OCI-LY1 (cell line): ENCODE measurements around the gene TMEM242.

ENCODE experiments used
- H2AFZ ChIP-seq: fragments of 200-600 bp; sonication (generic), shearing (Covaris generic); 2 replicates; pipeline ENCODE4 v1.6.0; 2014; ENCODE audit warnings: antibody characterized with exemption, mild to moderate bottlenecking, low read length
- H3F3A ChIP-seq: fragments of 200-600 bp; sonication (generic), shearing (Covaris generic); 2 replicates; pipeline ENCODE4 v1.6.0; 2014; ENCODE audit warnings: mild to moderate bottlenecking, antibody characterized with exemption, low read length, moderate library complexity; ENCODE audit not compliant: insufficient read depth
- H3K27ac ChIP-seq: fragments of 200-600 bp; sonication (generic); 2 replicates; pipeline ENCODE4 v1.5.1; 2014; ENCODE audit warnings: low read length, mixed run types, mild to moderate bottlenecking, low read depth; ENCODE audit not compliant: poor library complexity, severe bottlenecking
- H3K27me3 ChIP-seq: fragments of 200-600 bp; sonication (generic); 2 replicates; pipeline ENCODE4 v1.6.0; 2014; ENCODE audit warnings: antibody characterized with exemption, mild to moderate bottlenecking, low read length, moderate library complexity; ENCODE audit not compliant: insufficient read depth
- H3K36me3 ChIP-seq: fragments of 200-600 bp; sonication (generic); 2 replicates; pipeline ENCODE4 v1.6.1; 2014; ENCODE audit warnings: mild to moderate bottlenecking, antibody characterized with exemption, low read length, moderate library complexity, mixed read lengths; ENCODE audit not compliant: insufficient read depth
- H3K4me1 ChIP-seq: fragments of 200-600 bp; sonication (generic); 2 replicates; pipeline ENCODE4 v1.5.1; 2014; ENCODE audit warnings: mild to moderate bottlenecking, low read length, moderate library complexity; ENCODE audit not compliant: insufficient read depth, severe bottlenecking
- H3K4me2 ChIP-seq: fragments of 200-600 bp; sonication (generic), shearing (Covaris generic); 2 replicates; pipeline ENCODE4 v1.6.1; 2014; ENCODE audit warnings: low read length
- H3K4me3 ChIP-seq: fragments of 200-600 bp; sonication (generic); 2 replicates; pipeline ENCODE4 v1.5.1; 2014; ENCODE audit warnings: low read length, low read depth, mild to moderate bottlenecking, mixed read lengths; ENCODE audit not compliant: poor library complexity, severe bottlenecking
- H3K79me2 ChIP-seq: fragments of 200-600 bp; shearing (Covaris generic); 2 replicates; pipeline ENCODE4 v1.6.1; 2016; ENCODE audit warnings: mixed run types, low read length, mixed read lengths; ENCODE audit not compliant: insufficient read depth
- H3K9ac ChIP-seq: fragments of 200-600 bp; sonication (generic), shearing (Covaris generic); 2 replicates; pipeline ENCODE4 v1.6.1; 2014; ENCODE audit warnings: mild to moderate bottlenecking, low read length, mixed read lengths
- H3K9me2 ChIP-seq: fragments of 200-600 bp; sonication (generic), shearing (Covaris generic); 2 replicates; pipeline ENCODE4 v1.6.1; 2014; ENCODE audit warnings: low read depth, mild to moderate bottlenecking, low read length, mixed read lengths
- H3K9me3 ChIP-seq: fragments of 200-600 bp; shearing (Covaris generic); 2 replicates; pipeline ENCODE4 v1.6.1; 2014; ENCODE audit warnings: low read length, mixed read lengths
- H4K20me1 ChIP-seq: fragments of 200-600 bp; sonication (generic), shearing (Covaris generic); 2 replicates; pipeline ENCODE4 v1.6.0; 2016; ENCODE audit warnings: mild to moderate bottlenecking, low read length; ENCODE audit not compliant: insufficient read depth
- EZH2 ChIP-seq: fragments of 200-600 bp; sonication (generic), shearing (Covaris generic); IDR thresholded peaks from 2 replicates; pipeline ENCODE4 v1.8.0; 2017; ENCODE audit warnings: borderline replicate concordance, mixed run types, mild to moderate bottlenecking, antibody characterized with exemption, low read length, moderate library complexity, mixed read lengths
- TF ChIP-seq, protein P1 (sequence below): fragments of 200-600 bp; sonication (generic), shearing (Covaris generic); IDR thresholded peaks from 2 replicates; pipeline ENCODE4 v1.5.1; 2017; ENCODE audit warnings: mild to moderate bottlenecking, antibody characterized with exemption, low read length, moderate library complexity, mixed read lengths

TMEM242 gene

GRCh38 chr6:157298216-157298724 lies 25.0 kb downstream of the TMEM242 start:
- Histone ChIP-seq H3K9me3 (no peaks in the 10 kb centered on the region), H3K4me1 (no peaks in the 10 kb centered on the region), H2AFZ (no peak overlapping the region), H3K36me3 (no peaks in the 10 kb centered on the region), H3F3A (no peaks in the 10 kb centered on the region), H3K4me3 (no peak overlapping the region), H3K27ac (no peak overlapping the region), H3K79me2 (no peaks in the 10 kb centered on the region), H3K4me2 (no peak overlapping the region), H3K27me3 (no peaks in the 10 kb centered on the region), H4K20me1 (no peaks in the 10 kb centered on the region), H3K9ac (no peak overlapping the region), H3K9me2 (no peaks in the 10 kb centered on the region)
- TF ChIP-seq, protein P1, sequence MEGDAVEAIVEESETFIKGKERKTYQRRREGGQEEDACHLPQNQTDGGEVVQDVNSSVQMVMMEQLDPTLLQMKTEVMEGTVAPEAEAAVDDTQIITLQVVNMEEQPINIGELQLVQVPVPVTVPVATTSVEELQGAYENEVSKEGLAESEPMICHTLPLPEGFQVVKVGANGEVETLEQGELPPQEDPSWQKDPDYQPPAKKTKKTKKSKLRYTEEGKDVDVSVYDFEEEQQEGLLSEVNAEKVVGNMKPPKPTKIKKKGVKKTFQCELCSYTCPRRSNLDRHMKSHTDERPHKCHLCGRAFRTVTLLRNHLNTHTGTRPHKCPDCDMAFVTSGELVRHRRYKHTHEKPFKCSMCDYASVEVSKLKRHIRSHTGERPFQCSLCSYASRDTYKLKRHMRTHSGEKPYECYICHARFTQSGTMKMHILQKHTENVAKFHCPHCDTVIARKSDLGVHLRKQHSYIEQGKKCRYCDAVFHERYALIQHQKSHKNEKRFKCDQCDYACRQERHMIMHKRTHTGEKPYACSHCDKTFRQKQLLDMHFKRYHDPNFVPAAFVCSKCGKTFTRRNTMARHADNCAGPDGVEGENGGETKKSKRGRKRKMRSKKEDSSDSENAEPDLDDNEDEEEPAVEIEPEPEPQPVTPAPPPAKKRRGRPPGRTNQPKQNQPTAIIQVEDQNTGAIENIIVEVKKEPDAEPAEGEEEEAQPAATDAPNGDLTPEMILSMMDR: no peak
- no peak for TF ChIP-seq EZH2

DNA sequence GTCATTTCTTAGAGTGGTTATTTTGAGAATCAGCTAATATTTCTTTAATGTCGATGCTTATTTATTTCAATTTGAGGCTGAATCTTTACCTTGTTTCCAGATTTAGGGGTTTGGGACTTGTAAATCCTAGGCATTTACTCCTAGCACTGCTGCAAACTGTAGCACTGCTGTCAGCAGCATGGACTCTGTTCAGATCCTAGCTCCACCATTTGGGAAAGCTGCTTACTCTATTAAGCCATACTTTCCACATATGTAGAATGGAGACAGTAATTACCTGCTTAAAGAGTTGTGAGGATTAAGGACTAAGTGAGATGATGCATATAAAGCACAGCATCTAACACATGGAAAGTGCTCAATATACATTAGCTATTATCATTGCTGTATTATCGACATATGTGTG lies 28.7 kb downstream of the TMEM242 start:
- no peaks in the 10 kb centered on the region for H3K4me1 ChIP-seq
- no peaks in the 10 kb centered on the region for H3K79me2 ChIP-seq
- peaks cover 3% of the 10 kb centered on the region for H3K36me3 ChIP-seq
- H3F3A ChIP-seq: no peaks in the 10 kb centered on the region
- no peaks in the 10 kb centered on the region for H3K9me2 ChIP-seq
- H3K9ac ChIP-seq: no peak overlapping the region
- TF ChIP-seq, protein P1: no peak
- TF ChIP-seq EZH2: no peak
- H4K20me1 ChIP-seq: no peaks in the 10 kb centered on the region
- H3K4me2 ChIP-seq: no peak overlapping the region
- no peak overlapping the region for H3K27ac ChIP-seq
- no peak overlapping the region for H2AFZ ChIP-seq
- no peaks in the 10 kb centered on the region for H3K27me3 ChIP-seq
- H3K4me3 ChIP-seq: no peak overlapping the region
- H3K9me3 ChIP-seq: no peaks in the 10 kb centered on the region

DNA sequence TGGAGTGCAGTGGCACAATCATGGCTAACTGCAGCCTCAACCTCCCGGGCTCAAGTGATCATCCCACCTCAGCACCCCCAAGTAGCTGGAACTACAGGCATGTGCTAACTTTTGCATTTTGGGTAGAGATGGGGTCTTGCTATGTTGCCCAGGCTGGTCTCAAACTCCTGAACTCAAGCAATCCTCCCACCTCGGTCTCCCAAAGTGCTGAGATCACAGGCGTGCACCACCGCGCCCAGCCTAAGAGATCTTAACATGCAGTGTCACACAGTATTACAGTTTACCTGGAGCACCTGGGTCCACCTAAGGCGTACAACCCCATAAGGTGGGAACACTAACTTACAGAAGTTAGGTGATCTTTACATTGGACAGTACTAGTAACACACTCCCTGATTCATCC lies 29.5 kb downstream of the TMEM242 start:
- H3K9me3 ChIP-seq: no peaks in the 10 kb centered on the region
- H2AFZ ChIP-seq: no peak overlapping the region
- no peaks in the 10 kb centered on the region for H3K79me2 ChIP-seq
- TF ChIP-seq EZH2: no peak
- no peaks in the 10 kb centered on the region for H3K27me3 ChIP-seq
- no peak overlapping the region for H3K9ac ChIP-seq
- no peaks in the 10 kb centered on the region for H4K20me1 ChIP-seq
- H3K9me2 ChIP-seq: no peaks in the 10 kb centered on the region
- H3K36me3 ChIP-seq: peaks cover 3% of the 10 kb centered on the region
- no peak overlapping the region for H3K4me2 ChIP-seq
- H3K27ac ChIP-seq: no peak overlapping the region
- H3K4me3 ChIP-seq: no peak overlapping the region
- H3K4me1 ChIP-seq: no peaks in the 10 kb centered on the region
- no peaks in the 10 kb centered on the region for H3F3A ChIP-seq

DNA sequence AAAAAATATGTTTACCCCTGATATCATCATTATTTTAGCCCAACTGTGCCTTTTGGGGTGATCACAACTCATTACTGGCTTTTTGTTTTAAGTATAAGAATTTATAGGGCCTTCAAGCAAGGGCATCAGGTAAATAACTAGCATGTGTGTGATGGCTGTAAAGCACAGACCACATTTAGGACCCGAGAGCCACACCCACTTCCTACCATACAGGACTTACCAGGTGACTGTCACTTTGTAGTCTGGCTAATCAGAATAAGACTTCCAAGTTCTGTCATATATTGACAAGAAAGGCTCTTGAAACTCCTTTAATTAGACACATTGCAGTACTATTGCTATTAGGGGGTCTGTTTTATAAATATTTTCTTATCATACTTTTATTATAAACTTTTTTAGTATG lies 31.1 kb downstream of the TMEM242 start:
- no peaks in the 10 kb centered on the region for H3K9me3 ChIP-seq

More for the DNA sequence above, 31.1 kb downstream of the TMEM242 start:
- no peaks in the 10 kb centered on the region for H3K4me1 ChIP-seq
- no peak overlapping the region for H3K4me2 ChIP-seq
- no peaks in the 10 kb centered on the region for H4K20me1 ChIP-seq
- no peak overlapping the region for H3K4me3 ChIP-seq
- no peaks in the 10 kb centered on the region for H3K79me2 ChIP-seq
- no peak overlapping the region for H3K9ac ChIP-seq
- H3F3A ChIP-seq: no peaks in the 10 kb centered on the region
- no peak overlapping the region for H2AFZ ChIP-seq
- TF ChIP-seq, protein P1: no peak
- no peak for TF ChIP-seq EZH2
- H3K27me3 ChIP-seq: no peaks in the 10 kb centered on the region
- no peak overlapping the region for H3K27ac ChIP-seq
- no peaks in the 10 kb centered on the region for H3K9me2 ChIP-seq
- H3K36me3 ChIP-seq: peaks cover 3% of the 10 kb centered on the region
